GM12874 (cell line): ENCODE results near the gene TSNAXIP1.
A peak's percentile ranks its signal among the peaks of the same experiment; 100 is the strongest.

Experiments
- TF ChIP-seq, protein P1 (sequence below): IDR thresholded peaks from 2 replicates; pipeline ENCODE4 v1.5.1; 2011; ENCODE audit warnings: low read depth, mild to moderate bottlenecking, control low read depth, low read length, moderate library complexity; ENCODE audit not compliant: insufficient read depth

The TSNAXIP1 gene

DNA sequence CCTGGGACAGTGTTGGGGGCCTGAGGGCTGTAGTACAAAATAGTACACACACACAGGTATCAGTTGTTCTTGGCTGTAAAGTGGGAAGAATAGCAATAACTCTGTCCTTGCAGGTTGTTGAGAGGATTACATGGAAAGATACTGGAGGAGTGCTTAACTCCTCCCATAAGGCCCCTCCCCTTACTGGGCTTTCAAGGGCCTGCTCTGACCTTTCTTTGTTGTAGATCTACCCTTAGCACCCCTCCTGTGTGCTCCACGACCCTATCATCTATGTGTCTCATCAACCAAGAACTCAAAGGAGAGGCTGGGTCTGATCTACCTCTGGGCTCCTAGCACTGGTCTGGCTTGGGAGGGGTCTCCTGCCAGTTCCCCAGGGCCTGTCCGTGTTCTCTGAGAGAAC is 57.9 kb downstream of the TSNAXIP1 start:
- TF ChIP-seq, protein P1, sequence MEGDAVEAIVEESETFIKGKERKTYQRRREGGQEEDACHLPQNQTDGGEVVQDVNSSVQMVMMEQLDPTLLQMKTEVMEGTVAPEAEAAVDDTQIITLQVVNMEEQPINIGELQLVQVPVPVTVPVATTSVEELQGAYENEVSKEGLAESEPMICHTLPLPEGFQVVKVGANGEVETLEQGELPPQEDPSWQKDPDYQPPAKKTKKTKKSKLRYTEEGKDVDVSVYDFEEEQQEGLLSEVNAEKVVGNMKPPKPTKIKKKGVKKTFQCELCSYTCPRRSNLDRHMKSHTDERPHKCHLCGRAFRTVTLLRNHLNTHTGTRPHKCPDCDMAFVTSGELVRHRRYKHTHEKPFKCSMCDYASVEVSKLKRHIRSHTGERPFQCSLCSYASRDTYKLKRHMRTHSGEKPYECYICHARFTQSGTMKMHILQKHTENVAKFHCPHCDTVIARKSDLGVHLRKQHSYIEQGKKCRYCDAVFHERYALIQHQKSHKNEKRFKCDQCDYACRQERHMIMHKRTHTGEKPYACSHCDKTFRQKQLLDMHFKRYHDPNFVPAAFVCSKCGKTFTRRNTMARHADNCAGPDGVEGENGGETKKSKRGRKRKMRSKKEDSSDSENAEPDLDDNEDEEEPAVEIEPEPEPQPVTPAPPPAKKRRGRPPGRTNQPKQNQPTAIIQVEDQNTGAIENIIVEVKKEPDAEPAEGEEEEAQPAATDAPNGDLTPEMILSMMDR: no peak

DNA sequence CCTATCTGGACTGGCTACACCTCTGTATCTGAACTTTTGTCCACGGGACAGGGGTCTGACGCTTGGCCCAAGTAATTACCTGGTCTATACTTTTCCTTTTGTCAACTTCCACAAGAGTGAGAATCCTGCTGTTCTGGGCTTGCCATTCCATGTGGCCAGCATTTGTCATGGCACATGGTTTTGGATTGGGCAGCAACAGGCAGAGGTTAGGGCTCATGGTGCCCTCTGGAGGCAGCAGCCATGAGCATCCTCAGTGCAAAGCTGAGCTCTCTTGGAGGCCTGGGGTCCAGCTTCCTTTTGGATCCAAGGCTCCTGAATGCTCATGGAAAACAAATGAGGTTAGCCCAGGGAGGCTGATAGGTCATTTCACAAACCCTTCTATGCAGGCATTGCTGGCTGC is 58.6 kb downstream of the TSNAXIP1 start:
- TF ChIP-seq, protein P1: peak; percentile 39; the same call in 1 of the 2 replicates

DNA sequence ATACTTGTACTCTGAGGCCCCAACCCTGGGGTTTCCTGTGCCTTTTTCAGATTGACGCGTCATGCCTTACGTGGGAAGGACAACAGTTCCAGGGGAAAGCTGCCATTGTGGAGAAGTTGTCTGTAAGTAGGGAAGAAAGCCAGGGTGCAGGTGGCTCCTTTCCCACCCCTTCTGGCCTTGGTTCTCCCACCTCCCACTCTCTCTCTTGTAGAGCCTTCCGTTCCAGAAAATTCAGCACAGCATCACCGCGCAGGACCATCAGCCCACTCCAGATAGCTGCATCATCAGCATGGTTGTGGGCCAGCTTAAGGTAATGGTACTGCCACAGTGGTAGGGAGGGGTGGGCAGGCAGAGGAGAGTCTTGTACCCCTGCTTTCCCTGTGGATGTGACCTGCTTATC is 61.6 kb downstream of the TSNAXIP1 start:
- TF ChIP-seq, protein P1: no peak

DNA sequence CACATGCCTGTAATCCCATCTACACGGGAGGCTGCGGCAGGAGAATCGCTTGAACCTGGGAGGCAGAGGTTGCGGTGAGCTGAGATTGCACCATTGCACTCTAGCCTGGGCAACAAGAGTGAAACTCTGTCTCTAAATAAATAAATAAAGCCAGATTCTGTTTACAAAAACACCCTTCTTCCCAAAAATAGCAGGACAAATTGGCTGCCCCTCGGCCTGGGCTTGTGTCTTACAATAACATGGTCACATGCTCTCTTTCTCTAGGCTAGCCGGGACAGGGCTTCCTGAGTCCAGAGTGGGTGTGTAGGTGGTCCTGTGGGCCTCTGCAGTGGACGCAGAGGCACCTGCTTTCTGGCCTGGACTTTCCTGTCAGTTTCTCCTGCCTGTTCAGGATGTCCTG is 63.0 kb downstream of the TSNAXIP1 start:
- TF ChIP-seq, protein P1: no peak

DNA sequence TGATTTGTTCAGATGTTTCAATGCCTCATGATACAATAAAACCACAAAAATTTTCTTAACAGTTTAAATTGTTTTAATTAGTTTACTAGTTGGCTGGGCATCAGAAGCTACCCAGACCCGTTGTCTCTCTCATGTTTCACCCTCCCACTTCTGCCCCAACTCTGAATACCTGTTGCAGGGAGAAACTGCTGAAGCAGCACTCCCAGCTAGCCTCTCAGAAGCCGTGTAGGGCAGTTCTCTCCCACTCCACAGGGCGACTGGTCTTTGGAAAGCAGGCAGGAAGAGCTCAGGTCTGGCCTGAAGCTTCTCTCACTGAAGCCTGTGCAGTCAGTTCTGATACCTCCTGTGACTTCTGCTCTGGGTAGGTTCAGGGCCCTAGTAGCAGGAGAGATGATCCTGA is 64.6 kb downstream of the TSNAXIP1 start:
- TF ChIP-seq, protein P1: no peak

DNA sequence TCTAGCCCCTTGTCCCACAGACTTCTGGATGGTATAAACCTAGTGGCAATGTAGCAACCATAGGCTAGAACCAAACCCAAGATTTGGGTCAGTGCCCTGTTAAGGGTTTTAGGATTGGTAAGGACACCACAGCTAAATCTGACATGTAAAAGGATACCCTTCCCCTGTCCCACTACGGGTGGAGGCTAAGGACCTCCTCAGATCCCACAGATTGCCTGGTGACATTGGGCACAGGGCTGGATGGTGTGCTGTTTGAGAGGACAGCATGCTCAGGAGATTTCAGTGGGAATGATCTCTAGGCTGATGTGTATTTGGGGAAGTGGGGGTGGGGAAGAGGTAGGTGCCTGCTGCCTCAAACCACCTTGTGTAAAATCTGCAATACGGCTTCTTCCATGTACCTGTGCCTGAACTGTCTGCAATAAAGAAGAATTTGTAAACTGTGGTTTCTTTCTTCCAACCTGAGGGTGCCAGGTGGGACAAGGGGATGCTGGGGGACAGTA is 65.5 kb downstream of the TSNAXIP1 start:
- TF ChIP-seq, protein P1: no peak

DNA sequence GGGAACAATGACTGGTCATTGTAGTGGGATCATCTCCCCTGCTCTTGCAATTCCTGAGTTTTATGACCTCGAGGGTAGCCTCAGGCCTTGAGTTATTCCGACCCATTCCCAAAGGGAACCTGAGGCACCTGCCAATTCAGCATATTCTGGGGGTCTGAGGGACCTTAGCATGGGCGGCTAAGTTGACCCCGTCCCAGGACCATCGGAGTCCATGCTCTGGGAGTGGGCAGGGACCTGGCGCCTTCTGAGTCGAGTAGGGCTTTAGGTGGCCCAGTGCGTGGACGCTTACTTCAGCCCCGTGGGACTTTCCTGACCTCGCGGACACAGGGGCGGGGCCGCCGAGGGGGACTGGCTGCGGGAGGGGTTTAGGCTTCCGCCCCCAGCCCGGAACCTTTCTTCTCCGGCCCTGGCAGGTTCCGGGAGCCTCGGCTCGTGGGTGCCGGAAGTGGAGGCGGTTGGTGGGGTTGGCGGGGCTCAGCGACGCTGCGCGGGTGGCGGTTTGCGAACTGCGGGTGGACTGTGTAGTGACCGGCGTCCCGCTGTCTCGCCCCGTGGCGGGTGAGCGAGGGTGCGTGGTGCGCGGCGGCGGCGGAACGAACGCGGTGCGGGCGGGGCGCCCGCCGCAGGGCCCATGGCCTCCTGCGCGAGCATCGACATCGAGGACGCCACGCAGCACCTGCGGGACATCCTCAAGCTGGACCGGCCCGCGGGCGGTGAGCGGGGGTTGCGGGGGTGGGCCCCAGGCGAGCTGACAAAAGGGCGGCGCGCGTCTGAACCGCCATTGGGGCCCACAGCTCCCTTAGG is 66.1 kb downstream of the TSNAXIP1 start, which contains the start of gene EDC4:
EDC4 (plus strand) TSS at position 422 of the 804 bp plus-strand sequence; CDS start at position 632, 210 bp downstream.
- TF ChIP-seq, protein P1: no peak
